Measurements from ENCODE around the gene ADH5. TPM values are rescaled to one million over a fixed set of nuclear protein-coding genes. Genes with fewer than 3 reads are reported as not detected.

The ADH5 gene
- 62.3 TPM for polyA plus RNA-seq (2012; ENCODE audit: insufficient read length, low read depth)

DNA sequence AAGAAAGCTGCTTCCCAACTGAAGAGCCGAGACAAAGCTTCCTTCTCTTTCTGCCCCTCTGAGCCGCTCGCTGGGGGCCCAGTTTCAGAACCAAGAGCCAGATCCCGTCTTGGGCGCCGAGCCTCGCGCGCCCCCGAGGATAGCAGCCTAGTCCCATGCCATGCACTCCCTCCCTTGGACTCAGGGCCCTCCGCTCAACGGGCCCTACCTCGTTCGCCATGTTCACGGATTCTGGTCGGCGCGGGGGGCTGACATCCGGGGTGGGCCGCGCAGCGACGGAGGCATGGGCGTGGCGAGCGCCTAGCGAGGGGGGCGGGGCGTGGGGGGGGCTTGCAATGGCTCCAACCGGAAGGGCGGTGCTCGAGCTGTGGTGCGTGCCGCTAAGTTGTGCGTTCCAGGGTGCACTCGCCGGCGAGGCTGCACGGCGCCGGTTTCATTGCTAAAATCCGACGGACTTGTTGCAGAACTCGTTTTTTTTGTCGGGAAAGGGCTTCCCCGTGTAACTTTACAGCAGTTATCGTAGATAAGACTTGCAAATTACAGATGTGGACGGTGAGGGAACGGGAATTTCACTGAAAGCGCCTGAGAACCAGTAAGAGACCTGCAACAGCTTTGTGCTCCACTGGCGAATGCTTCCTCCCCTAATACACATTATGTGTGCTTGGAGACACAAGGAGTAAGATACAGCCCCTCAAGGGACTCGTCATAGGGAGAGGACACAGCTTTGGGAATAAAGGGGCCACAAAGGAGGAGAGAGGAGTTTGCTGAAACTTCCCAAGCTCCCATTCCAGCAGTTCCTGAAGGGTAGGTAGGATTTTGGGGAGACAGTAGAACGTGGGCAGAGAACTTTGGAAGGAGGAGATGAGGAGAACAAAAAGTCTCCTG is at the start of gene ADH5:
Gene ADH5, minus strand, starts transcription at position 308 of the 885 bp plus-strand sequence. Its CDS starts 88 bp downstream, at position 220.
- TF ChIP-seq, protein P1, sequence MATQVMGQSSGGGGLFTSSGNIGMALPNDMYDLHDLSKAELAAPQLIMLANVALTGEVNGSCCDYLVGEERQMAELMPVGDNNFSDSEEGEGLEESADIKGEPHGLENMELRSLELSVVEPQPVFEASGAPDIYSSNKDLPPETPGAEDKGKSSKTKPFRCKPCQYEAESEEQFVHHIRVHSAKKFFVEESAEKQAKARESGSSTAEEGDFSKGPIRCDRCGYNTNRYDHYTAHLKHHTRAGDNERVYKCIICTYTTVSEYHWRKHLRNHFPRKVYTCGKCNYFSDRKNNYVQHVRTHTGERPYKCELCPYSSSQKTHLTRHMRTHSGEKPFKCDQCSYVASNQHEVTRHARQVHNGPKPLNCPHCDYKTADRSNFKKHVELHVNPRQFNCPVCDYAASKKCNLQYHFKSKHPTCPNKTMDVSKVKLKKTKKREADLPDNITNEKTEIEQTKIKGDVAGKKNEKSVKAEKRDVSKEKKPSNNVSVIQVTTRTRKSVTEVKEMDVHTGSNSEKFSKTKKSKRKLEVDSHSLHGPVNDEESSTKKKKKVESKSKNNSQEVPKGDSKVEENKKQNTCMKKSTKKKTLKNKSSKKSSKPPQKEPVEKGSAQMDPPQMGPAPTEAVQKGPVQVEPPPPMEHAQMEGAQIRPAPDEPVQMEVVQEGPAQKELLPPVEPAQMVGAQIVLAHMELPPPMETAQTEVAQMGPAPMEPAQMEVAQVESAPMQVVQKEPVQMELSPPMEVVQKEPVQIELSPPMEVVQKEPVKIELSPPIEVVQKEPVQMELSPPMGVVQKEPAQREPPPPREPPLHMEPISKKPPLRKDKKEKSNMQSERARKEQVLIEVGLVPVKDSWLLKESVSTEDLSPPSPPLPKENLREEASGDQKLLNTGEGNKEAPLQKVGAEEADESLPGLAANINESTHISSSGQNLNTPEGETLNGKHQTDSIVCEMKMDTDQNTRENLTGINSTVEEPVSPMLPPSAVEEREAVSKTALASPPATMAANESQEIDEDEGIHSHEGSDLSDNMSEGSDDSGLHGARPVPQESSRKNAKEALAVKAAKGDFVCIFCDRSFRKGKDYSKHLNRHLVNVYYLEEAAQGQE (IDR thresholded peaks at IDR 0.05; ENCODE audit: insufficient read depth in 1 of 2, low read depth in 2 of 2, low read length in 2 of 2), result 0 out of 4 replicates have a peak, but pooled peaks of 1 of the 2 experiments have one; percentile 14
- peak; percentile 11; the same call in 1 of the 2 replicates for TF ChIP-seq SIN3A (IDR thresholded peaks at IDR 0.05; ENCODE audit: borderline replicate concordance, insufficient read depth, low read length)
- TF ChIP-seq TAF1 (IDR thresholded peaks at IDR 0.05; ENCODE audit: borderline replicate concordance, insufficient read depth, low read length), result peak; percentile 89
- TF ChIP-seq FOXP2 (optimal IDR thresholded peaks at IDR 0.05; ENCODE audit: borderline replicate concordance, extremely low read depth, extremely low read length, insufficient read depth), result peak; percentile 49
- TF ChIP-seq POLR2AphosphoS5 (IDR thresholded peaks at IDR 0.05; ENCODE audit: low read depth, low read length), result peak; percentile 97

DNA sequence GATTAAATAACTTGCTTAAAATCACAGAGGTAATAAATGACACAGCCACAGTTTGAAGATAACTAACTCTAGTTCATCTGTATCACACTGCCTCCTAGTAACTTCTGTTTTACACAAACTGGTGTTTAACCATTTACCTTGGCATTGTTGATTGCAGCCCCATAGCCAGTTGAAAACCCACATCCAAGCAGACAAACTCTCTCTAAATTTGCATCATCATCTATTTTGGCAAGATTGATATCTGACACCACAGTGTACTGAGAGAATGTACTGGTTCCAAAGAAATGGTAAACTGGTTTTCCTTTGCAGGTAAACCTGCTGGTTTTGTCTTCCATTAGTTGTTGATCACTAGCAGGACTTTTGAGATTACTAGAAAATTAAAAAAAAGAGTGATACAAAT is 47.7 kb upstream of the ADH5 start:
- TF ChIP-seq POLR2AphosphoS5 (IDR thresholded peaks at IDR 0.05; ENCODE audit: low read depth, low read length), result no peak
- TF ChIP-seq TAF1 (IDR thresholded peaks at IDR 0.05; ENCODE audit: borderline replicate concordance, insufficient read depth, low read length), result no peak
- TF ChIP-seq SIN3A (IDR thresholded peaks at IDR 0.05; ENCODE audit: borderline replicate concordance, insufficient read depth, low read length), result no peak
- TF ChIP-seq, protein P1 (IDR thresholded peaks at IDR 0.05; ENCODE audit: insufficient read depth in 1 of 2, low read depth in 2 of 2, low read length in 2 of 2), result no peak
- no peak for TF ChIP-seq FOXP2 (optimal IDR thresholded peaks at IDR 0.05; ENCODE audit: borderline replicate concordance, extremely low read depth, extremely low read length, insufficient read depth)

DNA sequence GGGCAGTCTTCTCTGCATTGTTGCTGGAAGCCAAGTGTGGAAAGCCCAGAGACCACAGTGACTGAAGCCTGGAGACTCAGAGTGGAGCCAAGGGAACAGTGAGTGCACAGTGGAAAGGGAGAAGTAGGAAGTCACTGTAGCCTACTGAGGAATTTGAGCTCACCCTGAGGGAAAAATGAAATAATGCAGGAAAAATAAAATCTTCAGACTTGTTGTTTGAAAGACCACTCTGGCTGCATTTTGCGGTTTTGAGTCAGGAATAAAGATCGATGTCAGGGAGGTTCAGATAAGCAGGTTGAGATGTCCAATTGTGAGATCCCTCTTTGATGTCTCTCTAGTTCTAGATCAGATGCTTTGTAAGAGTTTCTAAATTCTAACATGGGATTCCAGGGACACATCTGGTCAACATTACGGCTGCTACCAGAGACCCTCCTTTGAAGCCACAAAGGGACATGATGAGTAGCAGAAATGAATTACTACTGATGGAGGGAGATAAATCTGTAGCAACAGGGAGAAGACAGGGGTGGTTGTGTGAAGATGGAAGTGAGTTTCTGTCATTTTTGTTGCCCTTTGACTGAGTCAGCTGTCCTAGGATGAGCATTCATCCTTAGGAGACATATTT is 47.1 kb upstream of the ADH5 start:
- TF ChIP-seq, protein P1 (IDR thresholded peaks at IDR 0.05; ENCODE audit: insufficient read depth in 1 of 2, low read depth in 2 of 2, low read length in 2 of 2), result no peak
- TF ChIP-seq FOXP2 (optimal IDR thresholded peaks at IDR 0.05; ENCODE audit: borderline replicate concordance, extremely low read depth, extremely low read length, insufficient read depth) (no peak), TAF1 (IDR thresholded peaks at IDR 0.05; ENCODE audit: borderline replicate concordance, insufficient read depth, low read length) (no peak), SIN3A (IDR thresholded peaks at IDR 0.05; ENCODE audit: borderline replicate concordance, insufficient read depth, low read length) (no peak), POLR2AphosphoS5 (IDR thresholded peaks at IDR 0.05; ENCODE audit: low read depth, low read length) (no peak)

DNA sequence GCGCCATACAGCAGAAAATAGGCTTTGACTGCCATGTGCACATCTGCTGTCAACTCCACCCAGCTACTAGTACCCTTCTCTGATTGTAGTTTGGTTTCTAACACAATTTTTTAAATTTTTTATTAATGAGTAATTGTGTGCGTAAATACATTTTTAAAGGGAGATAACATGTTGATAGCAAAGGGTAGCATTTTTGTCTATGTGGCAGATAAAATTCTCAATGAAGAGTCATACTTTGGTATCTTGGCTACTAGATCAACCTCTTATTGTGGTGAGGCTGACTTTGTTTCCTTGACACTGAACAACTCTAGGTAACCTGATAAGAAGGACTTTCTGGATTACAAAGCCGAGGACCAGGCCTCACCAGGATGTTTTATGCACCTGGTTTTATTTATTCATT is 46.0 kb upstream of the ADH5 start:
- no peak for TF ChIP-seq POLR2AphosphoS5 (IDR thresholded peaks at IDR 0.05; ENCODE audit: low read depth, low read length)
- no peak for TF ChIP-seq SIN3A (IDR thresholded peaks at IDR 0.05; ENCODE audit: borderline replicate concordance, insufficient read depth, low read length)
- TF ChIP-seq TAF1 (IDR thresholded peaks at IDR 0.05; ENCODE audit: borderline replicate concordance, insufficient read depth, low read length), result no peak
- TF ChIP-seq, protein P1 (IDR thresholded peaks at IDR 0.05; ENCODE audit: insufficient read depth in 1 of 2, low read depth in 2 of 2, low read length in 2 of 2), result no peak
